ACC112 (cell line): Measurements from ENCODE around the gene SLC24A3.
"Not testable (repeated sequence)": the region's sequence is repeated elsewhere in the genome, so short reads cannot be mapped to it uniquely, and the experiment has no call there.

ENCODE experiments used
- H2AFZ ChIP-seq: fragments of 200-600 bp; sonication (generic); one replicate; pipeline ENCODE4 v1.6.0; 2017; ENCODE audit warnings: antibody characterized with exemption, low read length; ENCODE audit not compliant: unreplicated experiment
- H3K27ac ChIP-seq: fragments of 200-600 bp; sonication (generic); 2 replicates; pipeline ENCODE4 v1.5.1; 2014; ENCODE audit warnings: low read depth, mild to moderate bottlenecking, antibody characterized with exemption, low read length, moderate library complexity
- H3K27me3 ChIP-seq: fragments of 200-600 bp; sonication (generic); 2 replicates; pipeline ENCODE4 v1.6.1; 2014; ENCODE audit warnings: mild to moderate bottlenecking, antibody characterized with exemption, low read length, moderate library complexity, mixed read lengths; ENCODE audit not compliant: insufficient read depth
- H3K36me3 ChIP-seq: fragments of 200-600 bp; sonication (generic); 2 replicates; pipeline ENCODE4 v1.6.1; 2016; ENCODE audit warnings: mild to moderate bottlenecking, antibody characterized with exemption, low read length, moderate library complexity, mixed read lengths; ENCODE audit not compliant: insufficient read depth
- H3K4me1 ChIP-seq: fragments of 200-600 bp; sonication (generic); one replicate; pipeline ENCODE4 v1.6.1; 2016; ENCODE audit warnings: low read length, mixed read lengths; ENCODE audit not compliant: insufficient read depth, unreplicated experiment, control insufficient read depth
- H3K4me3 ChIP-seq: fragments of 200-600 bp; sonication (generic); 2 replicates; pipeline ENCODE4 v1.5.1; 2014; ENCODE audit warnings: mild to moderate bottlenecking, low read depth, low read length
- H3K79me2 ChIP-seq: fragments of 200-600 bp; sonication (generic); one replicate; pipeline ENCODE4 v1.6.0; 2016; ENCODE audit warnings: low read length; ENCODE audit not compliant: control insufficient read depth, unreplicated experiment, insufficient read depth

SLC24A3 gene

GRCh38 chr20:19677336-19677735 lies 464.9 kb downstream of the SLC24A3 start:
- Histone ChIP-seq H2AFZ (no peak overlapping the region), H3K79me2 (no peaks in the 10 kb centered on the region), H3K27me3 (peaks cover 53% of the 10 kb centered on the region), H3K27ac (no peak overlapping the region), H3K4me1 (peaks cover 5% of the 10 kb centered on the region), H3K4me3 (no peak overlapping the region), H3K36me3 (no peaks in the 10 kb centered on the region)

GRCh38 chr20:19678591-19678990 lies 466.1 kb downstream of the SLC24A3 start:
- H3K4me1 ChIP-seq, H3K36me3 ChIP-seq, H2AFZ ChIP-seq, H3K27ac ChIP-seq, H3K79me2 ChIP-seq, H3K4me3 ChIP-seq: not testable (repeated sequence)
- H3K27me3 ChIP-seq = peaks cover 51% of the 10 kb centered on the region

GRCh38 chr20:19679900-19680495 lies 467.6 kb downstream of the SLC24A3 start:
- Histone ChIP-seq H2AFZ (no peak overlapping the region), H3K79me2 (no peaks in the 10 kb centered on the region), H3K27me3 (peaks cover 57% of the 10 kb centered on the region), H3K27ac (no peak overlapping the region), H3K4me3 (no peak overlapping the region), H3K4me1 (no peaks in the 10 kb centered on the region), H3K36me3 (no peaks in the 10 kb centered on the region)

- Histone ChIP-seq H3K4me3 (no peak overlapping the region), H3K4me1 (no peaks in the 10 kb centered on the region), H3K27ac (no peak overlapping the region), H3K36me3 (no peaks in the 10 kb centered on the region), H3K27me3 (peaks cover 48% of the 10 kb centered on the region), H3K79me2 (no peaks in the 10 kb centered on the region), H2AFZ (no peak overlapping the region)
Measured at GRCh38 chr20:19682249-19682648, 469.8 kb downstream of the SLC24A3 start.

- peaks cover 48% of the 10 kb centered on the region for H3K27me3 ChIP-seq
- no peak overlapping the region for H3K4me3 ChIP-seq
- H3K27ac ChIP-seq = no peak overlapping the region
- H2AFZ ChIP-seq = no peak overlapping the region
- no peaks in the 10 kb centered on the region for H3K4me1 ChIP-seq
- no peaks in the 10 kb centered on the region for H3K36me3 ChIP-seq
- H3K79me2 ChIP-seq = no peaks in the 10 kb centered on the region
Measured at GRCh38 chr20:19683188-19683587, 470.7 kb downstream of the SLC24A3 start.

GRCh38 chr20:19683822-19684221 lies 471.4 kb downstream of the SLC24A3 start:
- H2AFZ ChIP-seq = no peak overlapping the region
- no peak overlapping the region for H3K27ac ChIP-seq
- peaks cover 48% of the 10 kb centered on the region for H3K27me3 ChIP-seq
- no peaks in the 10 kb centered on the region for H3K79me2 ChIP-seq
- no peaks in the 10 kb centered on the region for H3K4me1 ChIP-seq
- H3K4me3 ChIP-seq = no peak overlapping the region
- H3K36me3 ChIP-seq = no peaks in the 10 kb centered on the region

- H3K79me2 ChIP-seq = no peaks in the 10 kb centered on the region
- H3K4me3 ChIP-seq = no peak overlapping the region
- peak overlapping the region; percentile 72 for H2AFZ ChIP-seq
- peaks cover 26% of the 10 kb centered on the region for H3K27me3 ChIP-seq
- peaks cover 11% of the 10 kb centered on the region for H3K4me1 ChIP-seq
- H3K36me3 ChIP-seq = no peaks in the 10 kb centered on the region
- H3K27ac ChIP-seq = no peak overlapping the region
Measured at GRCh38 chr20:19688031-19688806, 475.8 kb downstream of the SLC24A3 start.

- H3K4me3 ChIP-seq = no peak overlapping the region
- no peaks in the 10 kb centered on the region for H3K36me3 ChIP-seq
- H2AFZ ChIP-seq = no peak overlapping the region
- peaks cover 18% of the 10 kb centered on the region for H3K4me1 ChIP-seq
- no peaks in the 10 kb centered on the region for H3K79me2 ChIP-seq
- H3K27me3 ChIP-seq = peaks cover 5% of the 10 kb centered on the region; the same call in 1 of the 2 replicates
- H3K27ac ChIP-seq = no peak overlapping the region
Measured at GRCh38 chr20:19690462-19690861, 478.0 kb downstream of the SLC24A3 start.

GRCh38 chr20:19691125-19691524 lies 478.7 kb downstream of the SLC24A3 start:
- no peak overlapping the region for H2AFZ ChIP-seq
- H3K36me3 ChIP-seq = no peaks in the 10 kb centered on the region

GRCh38 chr20:19692100-19692499 lies 479.7 kb downstream of the SLC24A3 start:
- Histone ChIP-seq H3K79me2 (no peaks in the 10 kb centered on the region), H3K36me3 (no peaks in the 10 kb centered on the region), H3K27ac (no peak overlapping the region), H3K4me1 (peaks cover 18% of the 10 kb centered on the region), H2AFZ (no peak overlapping the region), H3K27me3 (no peaks in the 10 kb centered on the region), H3K4me3 (no peak overlapping the region)

More at GRCh38 chr20:19691125-19691524, 478.7 kb downstream of the SLC24A3 start:
- Histone ChIP-seq H3K4me1 (peaks cover 18% of the 10 kb centered on the region), H3K27me3 (no peaks in the 10 kb centered on the region), H3K4me3 (no peak overlapping the region), H3K79me2 (no peaks in the 10 kb centered on the region), H3K27ac (no peak overlapping the region)

GRCh38 chr20:19692685-19693119 lies 480.3 kb downstream of the SLC24A3 start:
- H2AFZ ChIP-seq = no peak overlapping the region

More at GRCh38 chr20:19692685-19693119, 480.3 kb downstream of the SLC24A3 start:
- Histone ChIP-seq H3K36me3 (no peaks in the 10 kb centered on the region), H3K4me3 (peak overlapping the region; percentile 42), H3K27ac (no peak overlapping the region), H3K27me3 (no peaks in the 10 kb centered on the region), H3K79me2 (no peaks in the 10 kb centered on the region), H3K4me1 (peaks cover 18% of the 10 kb centered on the region)
